Endothelial cell of umbilical vein (primary cell): ENCODE measurements around the gene SLC30A1. TPM values are rescaled to one million over a fixed set of nuclear protein-coding genes. Genes with fewer than 3 reads are reported as not detected.

ENCODE experiments used
- BruUV-seq: library from RNA; stranded (reverse); fragments of 400-500 nt; replicated peaks from 2 replicates; lab custom pipeline; 2021; lab: Mats Ljungman, UMichigan
- CTCF ChIA-PET: fragments of 300-600, 350-600 bp; sonication (Branson Sonifier 250); formaldehyde crosslinking; loops from one replicate; lab custom pipeline; 2021; ENCODE audit warnings: antibody characterized with exemption, inconsistent platforms; lab: Charles Lee
- POLR2A ChIA-PET: fragments of 300-600, 350-600 bp; sonication (Branson Sonifier 250); formaldehyde crosslinking; loops from one replicate; lab custom pipeline; 2021; ENCODE audit warnings: antibody characterized with exemption, inconsistent platforms; lab: Charles Lee
- DNase-seq: peaks from one replicate; pipeline ENCODE4 v3.0.0-alpha.2; 2011; ENCODE audit warnings: low read depth, low spot score
- FAIRE-seq: peaks from 2 replicates; lab custom pipeline; 2011; peaks lifted over from hg19 to GRCh38; lab: Jason Lieb, UNC
- H2AFZ ChIP-seq: 2 replicates; pipeline ENCODE4 v1.6.0; 2012; ENCODE audit warnings: low read depth, low read length, control low read depth, inconsistent platforms
- H3K27ac ChIP-seq: 2 replicates; pipeline ENCODE4 v1.5.1; 2011; ENCODE audit warnings: low read depth, mild to moderate bottlenecking, control low read depth, low read length, moderate library complexity; ENCODE audit not compliant: insufficient read depth
- H3K27me3 ChIP-seq, 2 experiments: 2 replicates each; pipeline versions ENCODE4 v1.6.0 to v1.6.1; 2011; ENCODE audit warnings: low read length in 2 of 2, mixed read lengths in 1 of 2; ENCODE audit not compliant: control insufficient read depth in 2 of 2, insufficient read depth in 2 of 2
- H3K36me3 ChIP-seq, 2 experiments: 2 replicates in 1 of 2; 3 replicates in 1 of 2; pipeline ENCODE4 v1.5.1; 2011; ENCODE audit warnings: low read length in 2 of 2, mild to moderate bottlenecking in 1 of 2, moderate library complexity in 1 of 2; ENCODE audit not compliant: control insufficient read depth in 2 of 2, insufficient read depth in 2 of 2; ENCODE audit errors: extremely low read depth in 1 of 2
- H3K4me1 ChIP-seq: 3 replicates; pipeline ENCODE4 v1.5.1; 2011; ENCODE audit warnings: mild to moderate bottlenecking, low read length; ENCODE audit not compliant: control insufficient read depth, insufficient read depth; ENCODE audit errors: extremely low read depth
- H3K4me2 ChIP-seq: 2 replicates; pipeline ENCODE4 v1.6.1; 2011; ENCODE audit warnings: low read length, control low read depth, mixed read lengths; ENCODE audit not compliant: insufficient read depth
- H3K4me3 ChIP-seq, 3 experiments: fragments of 200-600 bp in 1 of 3; sonication (generic), shearing (Covaris generic) in 1 of 3; replicated peaks in 1 of 3; 2 replicates each; pipeline ENCODE4 v1.5.1; 2011 to 2016; ENCODE audit warnings: control low read depth in 3 of 3, low read length in 3 of 3, mild to moderate bottlenecking in 2 of 3, inconsistent platforms in 1 of 3, low read depth in 1 of 3, moderate library complexity in 1 of 3; ENCODE audit not compliant: insufficient read depth in 1 of 3
- H3K79me2 ChIP-seq: 2 replicates; pipeline ENCODE4 v1.6.0; 2012; ENCODE audit warnings: low read length, inconsistent platforms; ENCODE audit not compliant: control insufficient read depth, insufficient read depth
- H3K9ac ChIP-seq: replicated peaks from 2 replicates; pipeline ENCODE3; 2011; ENCODE audit warnings: low read length, control low read depth; ENCODE audit not compliant: insufficient read depth; ENCODE audit errors: extremely low read depth
- H3K9me1 ChIP-seq: replicated peaks from 3 replicates; pipeline ENCODE4 v1.6.0; 2011; ENCODE audit warnings: mild to moderate bottlenecking, low read length; ENCODE audit not compliant: control insufficient read depth, insufficient read depth; ENCODE audit errors: extremely low read depth
- H3K9me3 ChIP-seq: replicated peaks from 2 replicates; pipeline ENCODE4 v1.5.1; 2012; ENCODE audit warnings: low read length, inconsistent platforms; ENCODE audit not compliant: control insufficient read depth, insufficient read depth
- H4K20me1 ChIP-seq: replicated peaks from 2 replicates; pipeline ENCODE3; 2011; ENCODE audit warnings: mild to moderate bottlenecking, low read length; ENCODE audit not compliant: control insufficient read depth, insufficient read depth; ENCODE audit errors: extremely low read depth
- EZH2 ChIP-seq: IDR thresholded peaks from 2 replicates; pipeline ENCODE4 v1.6.1; 2012; ENCODE audit warnings: borderline replicate concordance, low read depth, mild to moderate bottlenecking, moderate library complexity, low read length, inconsistent platforms; ENCODE audit not compliant: severe bottlenecking
- FOS ChIP-seq: IDR thresholded peaks from 2 replicates; pipeline ENCODE4 v1.6.1; 2011; ENCODE audit warnings: mild to moderate bottlenecking, low read length, moderate library complexity, borderline replicate concordance; ENCODE audit not compliant: insufficient read depth
- GATA2 ChIP-seq: IDR thresholded peaks from 2 replicates; pipeline ENCODE4 v1.7.0; 2011; ENCODE audit warnings: low read depth, mild to moderate bottlenecking, moderate library complexity, mixed read lengths, low read length; ENCODE audit not compliant: insufficient read length, insufficient read depth
- POLR2A ChIP-seq: IDR thresholded peaks from 2 replicates; pipeline ENCODE4 v1.6.1; 2012; ENCODE audit warnings: low read depth, mild to moderate bottlenecking, control low read depth, low read length
- POLR2AphosphoS5 ChIP-seq: IDR thresholded peaks from 2 replicates; pipeline ENCODE4 v1.6.1; 2012; ENCODE audit warnings: low read depth, mild to moderate bottlenecking, control low read depth, low read length, moderate library complexity; ENCODE audit not compliant: insufficient read depth
- dilution Hi-C: fragments of 300-500 bp; cut with MboI; formaldehyde crosslinking; loops from one replicate; pipeline ENCODE4 v1.15.0; 2019; ENCODE audit warnings: low sequenced_read_pairs; ENCODE audit not compliant: extremely low pct_ligation_motif_present
- intact Hi-C: fragments of 100-400 bp; cut with micrococcal nuclease; formaldehyde crosslinking; loops from one replicate; pipeline ENCODE4 v1.10.0; 2022
- polyA plus RNA-seq, 4 experiments: library from polyadenylated mRNA; depleted of rRNA in 3 of 4; stranded (reverse) in 3 of 4; unstranded in 1 of 4; fragments of >200 nt; gene quantifications; 2 replicates each; pipeline versions ENCODE4 v1.2.1 to v1.2.3, GENCODE V29; 2011 to 2012; ENCODE audit warnings: missing spikeins in 1 of 4
- total RNA-seq: library from RNA; stranded (reverse); gene quantifications from 2 replicates; pipeline ENCODE4 v1.2.3, GENCODE V29; 2021
- TF ChIP-seq, protein P1 (sequence below), 2 donors: IDR thresholded peaks; 1 replicate in 1 of 2; 2 replicates in 1 of 2; pipeline ENCODE4 v1.5.1; 2011; ENCODE audit warnings: low read length in 2 of 2, mild to moderate bottlenecking in 2 of 2, moderate library complexity in 2 of 2, control low read depth in 1 of 2, inconsistent platforms in 1 of 2, low read depth in 1 of 2; ENCODE audit not compliant: insufficient read depth in 1 of 2; ENCODE audit errors: extremely low read depth in 1 of 2

Gene SLC30A1
- total and polyA plus RNA-seq, 2 donors (not counting 3 experiments of a cell fraction or from before 2014, with no cell fraction given), result 5.5 to 21.5 TPM

DNA sequence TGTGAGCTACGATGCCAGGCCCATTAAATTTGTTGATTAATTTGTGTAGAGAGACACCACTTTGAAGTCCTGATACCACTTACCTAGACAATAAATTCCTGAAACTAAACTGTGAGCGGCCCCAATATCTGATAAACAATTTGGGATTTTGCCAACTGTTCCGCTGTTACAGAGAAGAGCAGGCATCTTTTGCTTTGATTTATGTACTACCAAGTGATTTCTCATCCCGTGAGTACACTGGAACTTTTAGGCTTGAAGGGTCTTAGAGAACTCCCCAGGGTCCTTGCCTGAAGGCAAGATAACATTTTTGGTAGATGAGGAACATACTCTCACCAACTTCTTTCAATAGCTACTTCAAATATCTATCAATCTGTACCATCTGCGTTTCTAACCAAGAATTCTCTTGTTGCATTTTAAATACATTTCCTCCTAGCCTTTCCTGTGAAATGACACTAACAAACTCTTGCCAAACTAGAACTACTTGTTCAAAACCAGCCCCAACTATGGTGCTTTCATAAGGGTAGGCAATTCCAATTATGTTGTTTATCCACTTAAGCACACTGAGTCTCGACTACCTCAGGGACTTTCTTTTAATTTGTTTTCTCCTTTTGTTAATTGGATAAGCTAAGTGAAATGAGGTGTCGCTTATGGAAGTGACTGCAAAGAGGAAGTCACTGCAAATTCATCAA lies 23.2 kb upstream of the SLC30A1 start:
- Histone ChIP-seq H3K4me1 (no peaks in the 10 kb centered on the region), H3K9me1 (no peaks in the 10 kb centered on the region), H3K4me2 (no peak overlapping the region), H3K9ac (no peak overlapping the region), H3K9me3 (no peaks in the 10 kb centered on the region), H3K36me3 (no peaks in the 10 kb centered on the region), H3K4me3 (no peak overlapping the region), H3K27me3 (peaks cover 0 to 4% of the 10 kb centered on the region in 2 experiments), H4K20me1 (no peaks in the 10 kb centered on the region), H3K27ac (no peak overlapping the region), H2AFZ (no peak overlapping the region), H3K79me2 (no peaks in the 10 kb centered on the region)
- intact Hi-C loops, result no loop called here
- dilution Hi-C loops, result no loop called here
- POLR2A ChIA-PET, result no interaction called here
- BruUV-seq, result no TSS peak
- peak; percentile 4 for FAIRE-seq
- CTCF ChIA-PET, result interaction anchor here (0.9 to 1.7 kb wide), 5 partner anchors 9 to 78 kb away, joined by 3 to 5 read pairs (median 3); no protein-coding TSS in a partner anchor
- no peak for TF ChIP-seq EZH2
- no peak for TF ChIP-seq POLR2A
- no peak for TF ChIP-seq GATA2
- TF ChIP-seq, protein P1, sequence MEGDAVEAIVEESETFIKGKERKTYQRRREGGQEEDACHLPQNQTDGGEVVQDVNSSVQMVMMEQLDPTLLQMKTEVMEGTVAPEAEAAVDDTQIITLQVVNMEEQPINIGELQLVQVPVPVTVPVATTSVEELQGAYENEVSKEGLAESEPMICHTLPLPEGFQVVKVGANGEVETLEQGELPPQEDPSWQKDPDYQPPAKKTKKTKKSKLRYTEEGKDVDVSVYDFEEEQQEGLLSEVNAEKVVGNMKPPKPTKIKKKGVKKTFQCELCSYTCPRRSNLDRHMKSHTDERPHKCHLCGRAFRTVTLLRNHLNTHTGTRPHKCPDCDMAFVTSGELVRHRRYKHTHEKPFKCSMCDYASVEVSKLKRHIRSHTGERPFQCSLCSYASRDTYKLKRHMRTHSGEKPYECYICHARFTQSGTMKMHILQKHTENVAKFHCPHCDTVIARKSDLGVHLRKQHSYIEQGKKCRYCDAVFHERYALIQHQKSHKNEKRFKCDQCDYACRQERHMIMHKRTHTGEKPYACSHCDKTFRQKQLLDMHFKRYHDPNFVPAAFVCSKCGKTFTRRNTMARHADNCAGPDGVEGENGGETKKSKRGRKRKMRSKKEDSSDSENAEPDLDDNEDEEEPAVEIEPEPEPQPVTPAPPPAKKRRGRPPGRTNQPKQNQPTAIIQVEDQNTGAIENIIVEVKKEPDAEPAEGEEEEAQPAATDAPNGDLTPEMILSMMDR (IDR thresholded peaks at IDR 0.05; ENCODE audit: extremely low read depth in 1 of 2, insufficient read depth in 1 of 2, low read depth in 1 of 2, low read length in 2 of 2), result no peak
- no peak for TF ChIP-seq POLR2AphosphoS5
- no peak for TF ChIP-seq FOS
- DNase-seq, result no peak
